ENCODE data around the gene C6orf15.

The C6orf15 gene

DNA sequence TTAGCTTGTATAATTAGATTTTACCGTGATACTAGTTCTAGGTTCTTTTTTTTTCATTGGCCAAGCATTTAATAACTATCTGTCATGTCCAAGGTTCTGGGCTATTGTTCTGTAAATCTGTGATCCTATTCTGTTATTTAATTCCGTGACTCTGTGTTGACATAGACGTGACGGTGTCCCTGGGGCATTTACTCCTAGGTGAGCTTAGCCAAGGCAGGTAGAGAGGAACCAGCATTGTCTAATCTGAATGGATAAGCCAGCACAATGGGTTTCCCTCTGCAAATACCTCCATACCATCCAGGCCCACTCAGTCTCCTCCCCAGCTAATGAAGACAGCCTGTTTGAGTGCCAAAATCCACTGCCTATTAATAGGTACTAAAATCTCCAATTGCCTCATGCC is 16.8 kb upstream of the C6orf15 start:
- DNase-seq, result no peak

DNA sequence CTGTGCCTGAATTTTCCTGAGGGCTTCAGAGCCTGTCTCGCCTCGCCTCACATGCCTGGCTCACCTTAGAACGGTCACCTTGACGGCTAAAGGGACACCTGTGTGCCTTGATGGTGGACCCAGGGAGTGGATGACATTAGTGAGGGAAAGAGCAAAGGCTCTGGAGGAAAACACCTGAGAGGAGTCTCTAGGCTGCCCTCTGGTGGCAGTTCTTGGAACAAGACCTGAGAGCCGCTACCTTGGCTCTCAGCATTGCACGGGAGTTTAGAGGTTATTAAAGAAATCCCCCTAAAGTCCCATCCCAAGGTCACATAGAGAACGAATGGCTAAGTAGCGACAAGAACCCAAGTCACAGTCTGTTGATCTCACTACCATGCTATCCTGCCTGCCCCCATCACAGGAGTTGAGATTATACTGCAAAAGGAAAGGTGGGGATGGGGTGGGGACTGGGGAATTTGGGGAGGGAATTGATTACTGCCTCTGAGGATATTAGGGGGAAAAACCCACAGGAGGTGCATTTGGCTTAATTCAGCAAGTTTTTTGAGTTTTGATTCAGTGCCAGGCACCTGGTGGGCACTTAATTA is 15.8 kb upstream of the C6orf15 start:
- DNase-seq, result peak; percentile 81

DNA sequence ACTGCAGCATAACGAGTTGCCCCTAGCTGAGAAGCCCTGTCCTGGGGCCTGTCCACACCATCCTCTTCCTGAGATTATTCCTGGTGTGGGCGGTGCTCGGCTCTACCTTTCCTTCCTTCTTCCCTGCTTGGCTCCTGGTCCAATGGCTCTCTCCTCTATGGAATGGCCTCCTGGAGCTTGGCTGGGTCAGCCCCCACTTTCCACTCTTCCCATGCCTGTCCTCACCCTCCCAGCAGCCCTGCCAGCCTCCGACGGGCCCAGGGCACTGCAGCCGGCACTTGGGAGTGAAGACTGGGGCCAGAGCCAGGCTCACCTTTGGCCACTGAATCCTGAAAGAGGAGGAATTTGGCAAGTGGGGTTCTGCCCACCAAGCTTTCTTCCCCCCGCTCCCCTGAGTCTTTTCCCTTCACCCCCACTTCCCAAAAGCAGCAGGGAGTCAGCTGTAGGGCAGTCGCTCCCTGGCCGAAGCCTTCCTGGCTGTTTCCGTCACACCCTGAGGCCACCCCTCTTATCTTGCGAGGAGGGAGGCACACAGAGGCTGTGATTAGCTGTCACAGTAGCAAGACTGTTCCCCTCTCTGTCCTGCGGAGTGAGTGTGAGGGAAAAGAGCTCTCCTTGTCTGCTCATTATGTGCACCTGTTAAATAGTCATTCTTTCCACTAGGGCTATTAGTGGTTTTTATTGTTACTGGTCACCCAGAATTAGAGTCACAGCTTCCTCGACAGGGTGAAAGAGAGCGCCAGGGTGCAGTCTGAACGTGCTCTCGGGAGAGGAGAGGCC is 14.2 kb upstream of the C6orf15 start:
- DNase-seq, result no peak

DNA sequence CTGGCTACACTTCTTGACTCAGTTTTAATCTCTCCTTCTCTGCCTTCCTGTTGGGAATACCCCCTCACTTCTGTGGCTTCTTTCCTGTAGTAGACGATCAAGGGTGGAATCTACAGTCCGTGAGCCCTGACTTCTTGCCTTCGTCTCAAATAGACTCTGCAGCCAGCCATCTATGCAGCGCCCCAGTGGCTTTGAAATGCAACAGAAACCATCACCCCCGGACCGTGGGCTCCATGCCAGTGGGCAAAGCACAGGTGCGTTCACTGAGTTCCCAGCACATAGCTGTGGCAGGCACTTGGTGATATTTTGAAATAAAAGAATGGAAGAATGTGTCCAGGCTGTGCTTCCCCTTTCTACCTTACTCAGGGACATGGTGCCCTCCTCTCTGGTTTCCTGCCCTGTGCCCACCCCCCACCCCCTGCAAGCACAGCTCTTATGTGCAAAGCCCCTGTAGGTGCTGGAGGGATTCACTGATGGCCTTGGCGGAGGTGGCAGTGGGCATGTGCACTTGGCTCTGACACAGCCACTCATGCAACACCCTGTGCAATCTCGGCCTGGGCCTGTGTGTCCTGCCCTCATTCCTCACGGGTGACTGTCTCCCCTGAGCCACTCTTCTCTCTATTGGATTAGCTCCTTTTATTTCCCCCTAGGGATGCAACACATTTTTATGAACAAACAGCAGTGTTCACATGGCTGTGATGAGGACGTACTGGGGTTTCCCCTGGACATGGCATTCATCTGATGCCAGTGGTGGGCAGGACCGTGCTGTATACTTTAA is 13.4 kb upstream of the C6orf15 start:
- DNase-seq, result no peak

DNA sequence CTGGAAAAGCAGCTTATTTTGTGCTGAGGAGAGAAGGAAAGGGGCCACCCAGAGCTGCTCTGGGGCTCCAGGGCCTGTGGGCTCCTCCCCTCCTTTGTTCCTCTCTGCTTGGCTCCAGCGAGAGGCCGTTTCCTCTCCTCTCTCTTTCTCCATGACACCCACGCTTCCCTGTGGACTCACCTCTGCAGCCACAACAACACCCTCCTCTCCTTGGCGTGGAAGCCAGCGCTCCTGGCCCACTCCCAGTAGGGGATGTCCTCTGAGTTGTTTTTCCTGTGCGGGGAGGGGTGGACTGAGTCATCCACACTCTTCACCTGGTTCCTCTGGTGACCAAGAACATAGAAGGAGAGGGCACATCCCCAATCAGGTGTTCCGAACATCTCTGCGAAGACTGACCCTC is 12.8 kb upstream of the C6orf15 start:
- peak; percentile 54 for DNase-seq

DNA sequence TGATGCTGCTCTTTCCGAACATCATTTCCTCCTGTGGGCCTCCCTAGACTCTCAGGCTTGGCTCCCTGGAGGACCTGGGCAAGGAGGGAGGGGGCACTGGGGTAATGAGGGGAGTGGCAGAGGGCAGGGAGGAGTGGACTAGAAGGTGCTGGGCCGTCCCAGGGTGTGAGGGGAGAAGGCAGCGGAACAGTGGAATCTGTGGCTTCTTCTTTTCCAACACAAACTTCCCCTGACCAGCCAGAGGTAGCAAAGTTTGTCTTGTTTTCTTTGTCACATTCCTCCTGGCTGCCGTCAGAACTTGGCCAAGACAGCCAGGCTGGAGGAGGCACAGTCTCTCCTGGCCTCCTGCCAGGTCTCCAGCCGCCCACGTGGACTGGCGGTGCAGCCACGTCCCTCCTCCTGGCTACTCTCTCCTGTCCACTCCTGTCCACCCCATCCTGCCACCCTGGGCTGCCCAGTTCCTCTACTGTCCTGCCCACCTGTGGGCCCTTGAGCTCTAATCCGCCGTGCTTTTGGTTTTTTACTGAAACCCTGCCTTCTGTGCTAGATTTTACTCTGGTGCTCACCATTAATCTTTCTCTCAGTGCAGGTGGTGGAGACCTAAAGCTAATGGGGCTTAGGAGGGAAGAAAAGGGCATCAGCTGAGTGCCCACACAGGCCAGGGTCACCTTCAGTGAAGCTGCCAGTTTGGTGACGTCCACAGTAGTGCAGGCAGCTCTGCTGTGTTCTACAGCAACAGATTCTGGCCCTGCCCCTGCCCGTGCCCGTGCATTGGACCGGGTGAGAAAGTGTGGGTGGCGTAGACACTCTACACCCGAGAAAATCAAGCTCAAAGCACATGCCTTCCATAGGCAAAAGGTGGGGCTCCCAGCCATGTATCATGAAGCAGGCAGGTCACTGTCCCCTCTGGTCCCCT is 10.7 kb upstream of the C6orf15 start:
- DNase-seq, result peak; percentile 47

DNA sequence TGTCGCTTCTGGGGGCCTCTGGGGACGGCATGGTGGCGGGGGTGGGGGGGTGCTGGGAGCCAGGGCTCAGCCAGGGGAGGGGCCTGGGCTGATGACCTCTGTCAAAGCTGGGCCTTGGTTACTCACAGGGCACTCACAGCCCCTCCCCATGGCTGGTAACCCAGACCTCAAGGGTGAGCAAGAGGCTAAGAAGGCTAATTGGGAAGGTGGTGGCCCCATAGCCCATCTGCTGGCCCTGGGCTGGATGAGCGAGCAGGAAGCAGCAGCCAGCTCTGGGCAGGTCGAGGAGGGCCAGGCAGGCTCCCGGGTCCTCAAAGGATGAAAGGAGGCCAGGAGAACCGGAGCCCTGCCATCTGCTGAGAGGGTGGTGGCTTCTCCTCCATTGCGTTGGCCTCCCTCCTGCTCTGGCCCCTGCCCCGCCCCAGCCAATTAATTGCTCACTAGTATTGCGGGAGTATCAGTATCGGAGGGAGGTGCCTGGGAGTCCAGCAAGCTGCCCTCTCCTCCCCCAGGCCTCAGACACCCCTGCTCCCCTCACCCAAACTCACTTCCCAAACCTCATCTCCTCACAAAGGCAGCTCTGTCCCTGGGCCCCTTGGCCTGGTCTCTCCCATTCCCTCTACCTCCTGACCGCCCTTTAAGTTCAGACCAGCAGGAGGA is 8.9 kb upstream of the C6orf15 start:
- no peak for DNase-seq

DNA sequence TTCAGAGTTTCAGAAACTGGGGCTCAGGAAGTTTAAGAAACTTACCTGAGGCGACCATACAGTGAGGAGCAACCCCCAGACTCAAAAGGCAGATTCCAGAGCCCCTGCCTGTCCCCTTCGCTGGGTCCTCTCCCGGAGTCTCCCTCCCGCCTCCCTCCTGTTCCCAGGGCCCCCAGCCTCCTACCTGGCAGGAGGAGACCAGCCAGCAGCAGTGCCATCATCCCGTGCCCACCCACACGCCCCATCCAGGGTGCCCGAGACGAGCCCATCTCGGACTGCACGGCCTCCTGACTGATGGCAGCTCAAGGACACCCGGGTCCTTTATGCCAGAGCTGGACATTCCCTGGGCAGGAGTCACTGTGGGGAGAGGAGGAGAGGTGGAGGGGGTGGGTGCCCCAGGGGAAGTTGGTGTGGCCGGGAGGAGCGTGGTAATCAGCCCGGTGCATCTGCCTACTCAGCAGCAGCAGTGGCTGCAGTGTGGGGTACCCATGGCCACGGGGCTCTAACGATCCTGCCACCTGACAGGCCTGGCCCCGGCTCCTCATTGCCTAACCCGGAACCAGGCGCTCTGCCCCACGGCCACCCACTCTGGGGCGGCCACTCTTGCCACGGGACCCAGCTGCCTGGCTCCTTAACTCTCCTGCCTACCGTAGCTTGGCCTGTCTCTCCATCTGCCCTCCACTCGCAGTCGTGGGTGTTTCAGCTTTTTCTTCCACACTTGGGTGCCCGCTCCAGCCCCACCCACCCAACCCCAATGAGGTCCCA is 8.0 kb upstream of the C6orf15 start, which contains the start of gene CDSN:
CDSN (minus strand) TSS at position 296 of the 765 bp plus-strand sequence; CDS start at position 269, 27 bp downstream.
- DNase-seq, result no peak

DNA sequence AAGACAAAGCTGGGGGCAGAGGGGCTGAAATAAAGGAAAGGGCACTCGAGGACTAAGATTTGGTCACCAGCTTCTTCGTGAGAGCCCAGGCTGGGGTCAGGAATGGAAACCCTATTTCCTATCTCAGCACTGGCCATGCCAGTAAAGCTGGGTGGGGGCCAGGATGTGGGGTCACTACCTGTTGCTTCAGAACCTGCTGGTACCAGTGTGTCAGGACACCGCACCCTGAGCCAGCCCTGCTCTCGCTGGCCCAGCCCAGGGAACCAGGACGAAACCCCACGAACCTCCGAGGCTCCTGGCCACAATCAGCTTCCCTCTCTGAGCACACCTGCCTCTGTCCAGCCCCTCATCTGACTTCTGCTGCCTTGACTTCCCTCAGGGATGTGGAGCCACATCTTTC is 5.8 kb upstream of the C6orf15 start:
- DNase-seq, result no peak

DNA sequence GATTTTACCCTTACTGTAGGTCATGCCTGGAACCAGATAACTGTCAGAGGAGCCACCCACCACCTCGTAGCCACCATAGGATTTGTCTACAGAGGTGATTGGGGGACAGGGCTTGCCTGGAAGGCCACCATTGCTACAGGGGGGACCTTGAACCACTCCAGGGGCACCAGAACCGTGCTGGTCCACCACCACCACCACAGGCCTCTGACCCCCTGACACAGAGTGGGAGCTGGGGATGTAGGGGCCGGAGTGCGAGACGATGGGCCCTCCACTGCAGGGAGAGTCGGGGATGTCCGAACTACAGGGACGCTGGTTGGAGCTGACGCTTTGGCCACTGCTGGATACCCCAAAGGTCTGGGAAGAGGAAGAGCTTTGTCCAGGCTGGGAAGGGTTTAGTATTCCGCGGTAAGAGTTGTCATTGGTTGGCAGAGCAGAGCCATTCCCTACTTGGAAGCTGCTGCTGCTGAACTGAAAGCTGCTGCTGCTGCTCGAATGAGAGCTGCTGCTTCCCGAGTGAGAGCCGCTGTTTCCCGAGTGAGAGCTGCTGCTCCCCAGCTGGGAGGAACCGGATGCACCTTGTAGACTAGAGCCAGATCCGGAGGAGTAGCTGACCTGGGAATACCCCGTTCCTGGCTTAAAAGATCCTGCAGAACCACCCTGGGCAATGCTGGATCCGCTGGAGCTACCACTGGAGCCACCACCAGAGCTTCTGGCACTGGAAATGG is 4.4 kb upstream of the C6orf15 start:
- DNase-seq, result peak; percentile 45

DNA sequence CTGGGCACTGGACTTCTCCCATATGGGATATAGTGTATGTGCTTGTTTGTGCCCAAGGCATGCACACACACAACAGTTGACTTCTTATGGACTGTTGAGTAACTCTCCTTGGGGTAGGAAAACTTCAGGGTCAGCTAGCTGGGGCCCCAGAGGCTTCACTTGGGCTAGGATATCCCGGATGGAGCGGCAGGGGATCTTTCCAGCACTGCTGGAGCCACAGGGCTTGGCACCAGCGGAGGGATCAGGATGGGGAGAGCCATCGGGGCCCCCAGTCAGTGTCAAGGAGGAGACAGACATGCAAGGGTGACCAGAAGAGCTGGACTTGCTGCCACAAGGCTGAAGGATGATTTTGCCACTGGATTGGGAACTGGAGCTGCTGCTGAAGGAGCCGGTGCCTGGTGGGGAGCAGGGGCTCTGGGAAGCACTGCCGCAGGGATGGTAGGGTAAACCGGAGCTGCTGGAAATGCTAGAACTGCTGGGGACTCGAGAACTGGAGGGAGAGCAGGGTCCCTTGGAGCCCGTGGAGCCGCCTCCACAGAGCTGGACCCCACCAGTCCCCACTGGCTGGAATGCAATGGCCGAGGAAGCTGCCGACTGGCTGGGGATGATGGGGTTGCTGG is 3.7 kb upstream of the C6orf15 start:
- DNase-seq, result no peak

DNA sequence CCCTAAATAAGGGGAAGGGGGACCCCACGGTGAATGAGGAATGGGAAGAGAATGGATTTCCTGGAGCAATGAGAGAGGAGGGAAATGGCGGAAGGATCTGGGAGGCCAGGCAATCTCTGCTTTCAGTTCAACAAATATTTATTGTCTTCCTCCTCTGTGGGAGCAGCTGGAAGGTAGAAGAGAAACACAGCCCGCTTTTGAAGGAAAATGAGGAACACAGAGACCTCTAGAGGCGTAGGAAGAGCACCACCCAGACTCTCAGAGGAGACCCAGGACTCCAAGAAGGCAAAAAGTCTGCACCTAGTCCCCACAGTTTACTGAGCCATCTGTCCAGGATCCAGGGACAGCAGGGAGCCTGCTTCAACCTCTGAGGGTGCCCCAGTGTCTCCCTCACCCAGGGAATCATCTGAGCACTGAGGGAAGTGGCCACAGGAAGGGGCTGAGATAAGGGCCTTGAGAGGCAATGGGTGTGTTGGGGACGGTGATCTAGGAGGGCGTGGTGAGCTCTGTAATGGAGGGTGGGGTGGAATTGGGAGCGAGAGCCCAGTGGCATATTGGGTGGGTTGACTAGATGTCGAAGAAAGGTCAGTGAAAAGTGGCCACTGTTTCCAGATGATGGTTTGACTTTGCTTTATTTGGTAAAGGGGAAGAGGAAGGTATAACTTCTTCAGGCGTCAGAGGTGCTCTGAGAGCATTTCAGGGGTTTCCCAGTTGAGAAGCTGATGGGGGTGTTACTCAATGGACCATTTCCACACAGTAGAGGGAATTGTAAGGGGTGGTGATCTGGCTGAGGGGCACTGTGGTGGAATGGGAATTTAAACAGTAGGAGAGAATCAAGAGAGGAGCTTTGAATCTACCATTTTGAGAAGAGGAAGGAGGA is 2.8 kb upstream of the C6orf15 start:
- peak; percentile 19 for DNase-seq

DNA sequence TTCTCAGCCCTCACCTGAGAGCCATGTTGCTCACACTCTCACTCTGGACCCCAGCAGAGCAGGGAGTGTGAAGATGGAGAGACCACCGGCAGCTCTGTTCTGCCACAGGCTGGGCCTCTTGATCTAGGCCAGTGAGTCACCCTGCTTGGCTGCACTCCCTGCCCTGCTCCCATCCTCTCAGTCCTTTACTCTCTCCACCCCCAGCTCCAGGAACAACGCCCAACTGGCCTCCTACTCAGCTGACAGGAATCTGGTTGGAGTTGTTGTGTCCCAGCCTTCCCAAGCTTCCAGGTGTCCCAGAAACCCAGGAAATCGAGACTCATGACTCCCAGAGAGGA is 2.1 kb upstream of the C6orf15 start, which contains the start of gene PSORS1C1:
PSORS1C1 (plus strand) TSS at position 260 of the 338 bp plus-strand sequence. CDS start 14,833 bp downstream, outside the sequence.
- DNase-seq, result peak; percentile 60

DNA sequence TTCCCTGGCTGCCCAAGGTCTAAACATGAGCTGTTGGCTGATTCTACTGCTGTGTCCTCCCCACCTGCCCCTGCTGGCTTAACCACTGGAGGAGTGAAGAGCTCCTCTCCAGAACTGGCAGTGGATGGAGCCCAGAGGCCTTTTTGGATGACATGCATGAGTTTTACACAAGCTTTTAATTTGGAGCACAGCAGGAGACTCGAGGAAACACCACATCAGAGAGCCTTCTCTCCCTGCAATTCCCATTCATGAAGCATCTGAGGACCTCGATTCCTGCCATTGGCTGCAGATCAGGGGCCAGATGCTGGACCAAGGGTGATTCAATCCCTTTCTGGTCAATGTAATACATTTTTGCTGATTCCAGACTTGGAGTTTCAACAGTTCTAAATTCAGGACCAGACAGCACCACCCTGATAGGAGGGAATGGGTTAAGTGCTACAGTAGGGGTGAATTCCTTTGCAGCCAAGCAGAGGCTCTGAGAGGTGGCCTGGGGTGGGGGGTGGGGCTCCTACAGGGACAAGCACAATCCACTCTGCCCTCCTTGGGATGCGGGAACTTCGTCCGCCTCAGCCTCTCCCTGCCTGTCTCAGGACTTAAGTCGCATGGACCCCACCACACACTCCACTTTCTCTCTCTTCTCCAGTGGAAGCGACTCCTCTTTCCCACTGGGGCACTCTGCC is 1.6 kb upstream of the C6orf15 start:
- DNase-seq, result no peak

DNA sequence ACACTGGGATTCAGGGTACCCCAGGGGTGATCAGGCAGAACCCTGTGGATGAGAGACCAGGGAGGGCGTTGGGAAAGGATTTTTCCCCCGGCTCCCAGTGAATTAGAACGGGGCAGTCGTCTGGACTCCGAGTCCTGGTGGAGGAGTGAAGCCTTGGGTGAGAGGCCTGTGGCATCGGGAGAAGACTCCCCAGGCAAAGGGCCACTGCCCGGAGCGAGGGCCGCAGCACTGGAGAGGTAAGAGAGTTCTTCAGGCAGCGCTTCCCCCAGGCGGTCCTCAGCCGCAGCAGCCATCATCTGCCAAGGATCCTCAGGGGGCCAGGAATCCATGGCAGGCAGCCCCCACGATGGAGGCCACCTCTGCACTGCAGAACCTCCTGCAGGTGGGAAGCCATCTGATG is 663 bp downstream of the C6orf15 start:
- DNase-seq, result no peak

DNA sequence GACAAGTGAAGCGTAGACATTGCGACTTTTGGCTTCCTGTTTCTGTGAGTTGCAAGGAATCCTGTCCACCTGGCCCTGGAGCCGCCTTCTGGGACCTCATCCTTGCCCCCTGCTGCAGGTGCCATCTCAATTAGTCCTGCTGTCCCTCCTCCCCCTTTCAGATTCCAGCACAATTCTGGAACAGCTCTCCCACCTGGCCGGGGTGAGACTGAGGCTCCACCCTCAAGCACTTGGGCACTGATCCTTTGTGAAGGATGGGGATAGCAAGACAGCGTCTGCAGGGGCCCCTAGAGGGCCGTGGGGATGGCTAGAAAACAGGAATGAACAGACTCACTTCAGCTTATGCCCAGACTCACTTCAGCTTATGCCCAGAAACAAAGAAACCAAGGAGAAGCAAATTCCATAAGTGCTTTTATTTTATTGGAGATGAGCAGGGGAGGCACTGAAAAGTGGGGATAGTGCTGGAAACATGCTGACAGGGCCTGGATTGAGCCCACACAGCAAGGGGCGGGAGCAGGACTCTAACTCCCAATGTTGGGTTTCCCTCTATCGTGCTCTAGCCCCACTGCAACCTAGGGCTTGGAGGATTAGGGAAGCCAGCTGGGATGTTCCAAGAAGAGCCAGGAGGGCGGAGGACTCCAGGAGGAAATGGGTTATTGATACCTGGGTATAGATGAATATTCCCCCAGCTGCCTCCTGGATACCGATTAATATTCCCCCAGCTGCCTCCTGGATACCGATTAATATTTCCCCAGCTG is 1.4 kb downstream of the C6orf15 start:
- no peak for DNase-seq

DNA sequence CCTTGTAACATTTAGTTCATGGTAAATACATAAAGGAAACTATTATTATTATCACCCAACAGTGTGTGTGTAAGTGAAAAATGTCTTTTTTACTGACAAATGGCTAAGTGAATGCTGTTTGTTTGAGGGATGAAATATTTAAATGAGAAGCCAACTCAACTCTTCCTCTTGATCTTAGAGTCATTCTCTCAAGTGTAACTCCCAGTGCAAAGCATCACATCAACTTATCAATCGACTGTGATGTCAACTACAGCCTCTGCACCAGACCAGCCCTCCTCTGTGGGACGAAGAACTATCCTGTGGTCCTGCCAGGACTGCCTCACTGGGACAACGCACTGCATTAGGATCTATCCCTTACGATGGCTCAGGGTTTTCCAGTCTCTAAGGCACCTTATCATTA is 5.3 kb downstream of the C6orf15 start:
- DNase-seq, result no peak

DNA sequence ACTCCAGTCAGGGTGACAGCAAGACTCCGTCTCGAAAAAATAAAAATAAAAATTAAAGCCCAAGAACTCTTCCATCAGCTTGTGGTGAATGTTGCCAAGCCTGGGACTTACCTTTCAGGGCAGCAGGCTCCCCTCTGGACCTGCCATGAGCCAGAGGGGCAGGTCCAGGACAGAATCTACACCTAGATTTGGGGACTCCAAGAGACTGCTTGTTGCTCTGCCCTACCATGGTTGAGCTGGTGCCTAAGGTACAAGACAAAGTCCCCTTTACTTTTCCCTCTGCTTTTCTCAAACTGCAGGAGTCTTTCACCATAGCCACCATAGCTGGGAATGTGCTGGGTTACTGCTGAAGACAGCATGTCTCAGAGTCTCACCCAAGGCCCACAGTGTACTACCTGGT is 9.2 kb downstream of the C6orf15 start:
- DNase-seq, result no peak
